Right ventricle myocardium superior (tissue), 1 donor: Measurements from ENCODE around the gene FOXP1. TPM values are rescaled to one million over a fixed set of nuclear protein-coding genes. Genes with fewer than 3 reads are reported as not detected.

ENCODE experiments used
- ATAC-seq: fragments of 200-7000 bp; cut with Tn5 transposase; one replicate; pipeline ENCODE4 v1.9.1; 2020; ENCODE audit warnings: mild to moderate bottlenecking; ENCODE audit not compliant: poor library complexity
- DNase-seq: peaks from one replicate; pipeline ENCODE4 v3.0.0-alpha.2; 2020
- intact Hi-C: fragments of 100-400 bp; cut with DNase I; formaldehyde crosslinking; loops from one replicate; pipeline ENCODE4 v1.11.2; 2022
- total RNA-seq: library from RNA; stranded (reverse); fragmentation: NEBNext Ultra II Directional; extraction: Animal tissue kit (Norgen Biotek cat#: 25700); gene quantifications from one replicate; pipeline ENCODE4 v1.2.1, GENCODE V29; 2021
- donor health status: DM: no; HTN: yes; CAD: no; lungs with severe emphysema.

The FOXP1 gene
- total RNA-seq, 1 donor from 2014 or later: 36.3 TPM

- DNase-seq (no peak), ATAC-seq (peak; percentile 50)
- intact Hi-C loops: no loop called here
Measured at GRCh38 chr3:71131375-71132314, 451.9 kb downstream of the FOXP1 start.

GRCh38 chr3:71130471-71131374 lies 452.8 kb downstream of the FOXP1 start:
- intact Hi-C loops: no loop called here
- ATAC-seq (peak; percentile 76), DNase-seq (peak; percentile 74)

GRCh38 chr3:71129611-71130431 lies 453.7 kb downstream of the FOXP1 start:
- DNase-seq (no peak), ATAC-seq (peak; percentile 20)
- intact Hi-C loops: loop anchor here (5.0 kb wide), 1 partner anchor 58 kb away; no protein-coding TSS in a partner anchor

GRCh38 chr3:71128961-71129360 lies 454.6 kb downstream of the FOXP1 start:
- no peak for ATAC-seq
- intact Hi-C loops: loop anchor here (5.0 kb wide), 1 partner anchor 57 kb away; no protein-coding TSS in a partner anchor
- DNase-seq: no peak

GRCh38 chr3:71127844-71128243 lies 455.7 kb downstream of the FOXP1 start:
- no peak for DNase-seq
- intact Hi-C loops: loop anchor here (5.0 kb wide), 1 partner anchor 56 kb away; no protein-coding TSS in a partner anchor
- no peak for ATAC-seq

- intact Hi-C loops: loop anchor here (5.0 kb wide), 1 partner anchor 55 kb away; no protein-coding TSS in a partner anchor
- ATAC-seq (no peak), DNase-seq (no peak)
Measured at GRCh38 chr3:71127052-71127831, 456.3 kb downstream of the FOXP1 start.

GRCh38 chr3:71125738-71126137 lies 457.8 kb downstream of the FOXP1 start:
- no peak for DNase-seq
- no peak for ATAC-seq
- intact Hi-C loops: loop anchor here (5.0 kb wide), 1 partner anchor 53 kb away; no protein-coding TSS in a partner anchor

GRCh38 chr3:71124048-71124447 lies 459.5 kb downstream of the FOXP1 start:
- intact Hi-C loops: no loop called here
- ATAC-seq: no peak
- no peak for DNase-seq

- ATAC-seq: no peak
- no peak for DNase-seq
- intact Hi-C loops: no loop called here
Measured at GRCh38 chr3:71122641-71123040, 460.9 kb downstream of the FOXP1 start.

- intact Hi-C loops: no loop called here
- DNase-seq: no peak
- peak; percentile 12 for ATAC-seq
Measured at GRCh38 chr3:71121429-71122167, 461.9 kb downstream of the FOXP1 start.

- intact Hi-C loops: no loop called here
Measured at GRCh38 chr3:71120012-71120411, 463.5 kb downstream of the FOXP1 start.

GRCh38 chr3:71119171-71119570 lies 464.4 kb downstream of the FOXP1 start:
- intact Hi-C loops: no loop called here
- ATAC-seq: no peak
- no peak for DNase-seq

More at GRCh38 chr3:71120012-71120411, 463.5 kb downstream of the FOXP1 start:
- DNase-seq (no peak), ATAC-seq (no peak)

GRCh38 chr3:71118436-71118835 lies 465.1 kb downstream of the FOXP1 start:
- no peak for ATAC-seq
- no peak for DNase-seq
- intact Hi-C loops: no loop called here

GRCh38 chr3:71117572-71118247 lies 465.8 kb downstream of the FOXP1 start:
- intact Hi-C loops: no loop called here
- DNase-seq (no peak), ATAC-seq (peak; percentile 53)

- ATAC-seq (no peak), DNase-seq (no peak)
- intact Hi-C loops: no loop called here
Measured at GRCh38 chr3:71114610-71115009, 468.9 kb downstream of the FOXP1 start.

GRCh38 chr3:71112576-71112975 lies 471.0 kb downstream of the FOXP1 start:
- intact Hi-C loops: no loop called here
- ATAC-seq (no peak), DNase-seq (no peak)
